Measurements from ENCODE around the gene ANO4. TPM values are rescaled to one million over a fixed set of nuclear protein-coding genes. Genes with fewer than 3 reads are reported as not detected.

Gene ANO4
- total RNA-seq, 2 donors from 2014 or later, result 7.2 to 8.5 TPM

DNA sequence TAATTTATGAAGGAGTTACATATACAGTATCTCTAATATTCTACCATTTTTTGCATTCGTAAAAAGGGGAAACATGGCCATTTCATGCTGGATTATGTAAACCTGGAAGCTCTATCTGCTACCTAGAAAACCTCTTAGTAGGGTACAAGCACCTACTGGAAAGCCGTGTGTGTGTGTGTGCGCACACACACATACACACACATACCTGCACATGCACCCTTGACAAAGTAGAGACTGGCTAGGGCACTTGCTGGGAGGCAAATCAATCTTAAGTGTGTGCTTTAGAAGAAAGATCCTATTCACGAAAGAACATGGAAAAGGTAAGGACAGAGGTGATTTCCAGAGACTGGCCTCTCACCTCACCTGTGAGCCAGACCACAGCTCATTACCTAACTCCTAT lies 224.6 kb downstream of the ANO4 start:
- no peak for DNase-seq (ENCODE audit: low spot score)
- no peak for TF ChIP-seq POLR2A (IDR thresholded peaks at IDR 0.05)
- Histone ChIP-seq H3K9me3 (no peaks in the 10 kb centered on the region), H3K27ac (no peak overlapping the region), H3K27me3 (replicated peaks; ENCODE audit: insufficient read depth) (no peaks in the 10 kb centered on the region), H3K4me3 (no peak overlapping the region), H3K36me3 (no peaks in the 10 kb centered on the region), H3K4me1 (replicated peaks) (no peaks in the 10 kb centered on the region)
- intact Hi-C loops (cut with DNase I), result no loop called here
- 89% methylated on average over 4 of the region's 4 CpGs for WGBS

DNA sequence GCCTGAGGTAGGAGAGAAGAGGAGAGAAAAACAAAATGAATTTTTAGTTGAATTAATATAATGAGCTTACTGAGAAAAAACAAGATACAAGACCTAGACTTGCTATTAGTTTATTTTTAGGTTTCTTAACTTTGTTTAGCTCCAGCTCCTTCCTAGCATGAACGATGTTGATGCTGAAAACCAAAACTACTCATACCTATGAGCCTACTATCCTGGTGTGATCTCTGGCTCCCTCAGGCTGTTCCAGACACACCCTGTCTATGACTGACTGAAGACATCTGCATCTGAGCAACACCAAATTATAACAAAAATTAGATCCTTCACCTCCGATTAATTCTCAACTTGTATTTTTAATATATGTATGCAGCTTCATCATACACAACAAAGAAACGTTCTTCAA lies 225.1 kb downstream of the ANO4 start:
- intact Hi-C loops (cut with DNase I), result no loop called here
- H3K4me1 ChIP-seq (replicated peaks), result no peaks in the 10 kb centered on the region

GRCh38 chr12:101021442-101021841 lies 226.9 kb downstream of the ANO4 start:
- intact Hi-C loops (cut with DNase I), result no loop called here
- WGBS, result 95% methylated on average over 3 of the region's 3 CpGs
- H3K4me1 ChIP-seq (replicated peaks), result no peaks in the 10 kb centered on the region
- TF ChIP-seq POLR2A (IDR thresholded peaks at IDR 0.05) (no peak), POLR2AphosphoS5 (IDR thresholded peaks at IDR 0.05) (no peak)
- TF ChIP-seq, protein P1, sequence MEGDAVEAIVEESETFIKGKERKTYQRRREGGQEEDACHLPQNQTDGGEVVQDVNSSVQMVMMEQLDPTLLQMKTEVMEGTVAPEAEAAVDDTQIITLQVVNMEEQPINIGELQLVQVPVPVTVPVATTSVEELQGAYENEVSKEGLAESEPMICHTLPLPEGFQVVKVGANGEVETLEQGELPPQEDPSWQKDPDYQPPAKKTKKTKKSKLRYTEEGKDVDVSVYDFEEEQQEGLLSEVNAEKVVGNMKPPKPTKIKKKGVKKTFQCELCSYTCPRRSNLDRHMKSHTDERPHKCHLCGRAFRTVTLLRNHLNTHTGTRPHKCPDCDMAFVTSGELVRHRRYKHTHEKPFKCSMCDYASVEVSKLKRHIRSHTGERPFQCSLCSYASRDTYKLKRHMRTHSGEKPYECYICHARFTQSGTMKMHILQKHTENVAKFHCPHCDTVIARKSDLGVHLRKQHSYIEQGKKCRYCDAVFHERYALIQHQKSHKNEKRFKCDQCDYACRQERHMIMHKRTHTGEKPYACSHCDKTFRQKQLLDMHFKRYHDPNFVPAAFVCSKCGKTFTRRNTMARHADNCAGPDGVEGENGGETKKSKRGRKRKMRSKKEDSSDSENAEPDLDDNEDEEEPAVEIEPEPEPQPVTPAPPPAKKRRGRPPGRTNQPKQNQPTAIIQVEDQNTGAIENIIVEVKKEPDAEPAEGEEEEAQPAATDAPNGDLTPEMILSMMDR (IDR thresholded peaks at IDR 0.05), result no peak
- no peaks in the 10 kb centered on the region for H3K36me3 ChIP-seq
- DNase-seq (ENCODE audit: low spot score), result no peak
- H3K27ac ChIP-seq, result no peak overlapping the region
- H3K9me3 ChIP-seq, result no peaks in the 10 kb centered on the region
- no peaks in the 10 kb centered on the region for H3K27me3 ChIP-seq (replicated peaks; ENCODE audit: insufficient read depth)
- no peak overlapping the region for H3K4me3 ChIP-seq

More for the DNA sequence above, 225.1 kb downstream of the ANO4 start:
- Histone ChIP-seq H3K4me3 (no peak overlapping the region), H3K36me3 (no peaks in the 10 kb centered on the region), H3K9me3 (no peaks in the 10 kb centered on the region), H3K27ac (no peak overlapping the region), H3K27me3 (replicated peaks; ENCODE audit: insufficient read depth) (no peaks in the 10 kb centered on the region)
- DNase-seq (ENCODE audit: low spot score), result no peak
- TF ChIP-seq POLR2A (IDR thresholded peaks at IDR 0.05), result no peak
- TF ChIP-seq, protein P1 (IDR thresholded peaks at IDR 0.05), result no peak
- TF ChIP-seq POLR2AphosphoS5 (IDR thresholded peaks at IDR 0.05), result no peak
- WGBS, result 89% methylated on average over 3 of the region's 3 CpGs

- Histone ChIP-seq H3K27ac (no peak overlapping the region), H3K27me3 (replicated peaks; ENCODE audit: insufficient read depth) (no peaks in the 10 kb centered on the region)
These were observed 227.4 kb downstream of the ANO4 start for GRCh38 chr12:101021911-101022388.

GRCh38 chr12:101027200-101027599 lies 232.6 kb downstream of the ANO4 start:
- Histone ChIP-seq H3K27ac (no peak overlapping the region), H3K9me3 (no peaks in the 10 kb centered on the region), H3K36me3 (no peaks in the 10 kb centered on the region), H3K4me1 (replicated peaks) (no peaks in the 10 kb centered on the region), H3K4me3 (no peak overlapping the region), H3K27me3 (replicated peaks; ENCODE audit: insufficient read depth) (no peaks in the 10 kb centered on the region)
- DNase-seq (ENCODE audit: low spot score), result no peak
- TF ChIP-seq POLR2A (IDR thresholded peaks at IDR 0.05) (no peak), POLR2AphosphoS5 (IDR thresholded peaks at IDR 0.05) (no peak)
- TF ChIP-seq, protein P1 (IDR thresholded peaks at IDR 0.05), result no peak
- 89% methylated on average over 3 of the region's 3 CpGs for WGBS
- intact Hi-C loops (cut with DNase I), result no loop called here

More at GRCh38 chr12:101021911-101022388, 227.4 kb downstream of the ANO4 start:
- Histone ChIP-seq H3K36me3 (no peaks in the 10 kb centered on the region), H3K4me1 (replicated peaks) (no peaks in the 10 kb centered on the region), H3K9me3 (no peaks in the 10 kb centered on the region), H3K4me3 (no peak overlapping the region)
- no peak for DNase-seq (ENCODE audit: low spot score)
- intact Hi-C loops (cut with DNase I), result no loop called here
- TF ChIP-seq, protein P1 (IDR thresholded peaks at IDR 0.05), result no peak
- TF ChIP-seq POLR2AphosphoS5 (IDR thresholded peaks at IDR 0.05) (no peak), POLR2A (IDR thresholded peaks at IDR 0.05) (no peak)

Measured in prostate gland (tissue), 2 donors.